IPS DF 4.7 (cell line): ENCODE results near the gene LAMP2.
"Not testable (repeated sequence)": the region's sequence is repeated elsewhere in the genome, so short reads cannot be mapped to it uniquely, and the experiment has no call there.

Experiments used
- DNase-seq: peaks from one replicate; pipeline ENCODE4 v3.0.0-alpha.2; 2013; ENCODE audit warnings: low spot score; ENCODE audit errors: extremely low read depth

LAMP2 gene

DNA sequence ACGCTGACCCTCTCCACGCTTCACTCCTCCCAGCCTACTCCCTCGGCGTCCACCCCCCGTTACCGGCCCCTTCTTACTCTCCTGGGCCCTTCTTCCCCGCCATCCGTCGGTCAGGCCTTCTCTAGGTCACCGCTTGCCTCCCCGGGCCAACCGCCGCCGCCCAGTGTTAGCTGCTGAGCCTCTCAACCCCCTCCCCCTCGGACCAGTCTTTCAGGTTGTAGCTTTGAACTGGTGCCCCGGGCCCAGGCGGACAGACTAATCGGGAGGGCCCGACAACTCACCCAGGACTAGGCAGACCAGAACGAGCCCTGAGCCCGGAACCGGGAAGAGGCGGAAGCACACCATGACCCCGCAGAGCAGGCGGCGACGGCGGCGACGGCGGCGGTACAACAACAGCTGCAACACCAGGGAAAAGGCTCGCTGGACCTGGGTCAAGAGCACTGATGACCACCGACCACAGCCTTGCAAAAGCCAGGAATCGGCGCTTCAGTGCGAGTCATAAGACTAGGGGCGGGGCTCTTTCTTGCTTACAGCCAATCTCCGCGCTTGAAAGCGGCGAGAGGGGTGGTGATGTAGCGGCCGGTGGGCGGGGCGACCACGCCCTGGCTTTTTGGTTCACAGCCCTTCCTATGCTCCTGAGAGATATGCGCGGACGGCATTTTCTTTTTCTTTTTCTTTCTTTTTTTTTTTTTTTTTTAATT lies at the start of gene LAMP2:
TSS of gene LAMP2 (minus strand) at position 472 of the 701 bp plus-strand sequence. CDS start at position 345, 127 bp downstream.
- no peak for DNase-seq

DNA sequence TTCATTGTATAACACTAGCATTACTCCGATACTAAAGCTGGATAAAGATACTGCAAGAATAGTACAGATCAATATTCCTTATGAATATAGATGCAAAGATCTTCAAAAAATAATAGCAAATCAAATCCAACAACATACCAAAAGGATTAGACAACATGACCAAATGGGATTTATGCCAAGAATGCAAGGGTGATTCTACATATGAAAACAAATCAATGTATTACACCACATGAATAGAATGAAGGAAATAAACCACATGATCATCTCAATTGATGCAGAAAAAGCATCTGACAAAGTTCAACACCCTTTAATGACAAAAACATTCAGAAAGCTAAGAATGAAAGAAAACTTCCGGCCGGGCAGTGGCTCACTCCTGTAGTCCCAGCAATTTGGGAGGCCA lies 48.8 kb upstream of the LAMP2 start:
- DNase-seq, result no peak

DNA sequence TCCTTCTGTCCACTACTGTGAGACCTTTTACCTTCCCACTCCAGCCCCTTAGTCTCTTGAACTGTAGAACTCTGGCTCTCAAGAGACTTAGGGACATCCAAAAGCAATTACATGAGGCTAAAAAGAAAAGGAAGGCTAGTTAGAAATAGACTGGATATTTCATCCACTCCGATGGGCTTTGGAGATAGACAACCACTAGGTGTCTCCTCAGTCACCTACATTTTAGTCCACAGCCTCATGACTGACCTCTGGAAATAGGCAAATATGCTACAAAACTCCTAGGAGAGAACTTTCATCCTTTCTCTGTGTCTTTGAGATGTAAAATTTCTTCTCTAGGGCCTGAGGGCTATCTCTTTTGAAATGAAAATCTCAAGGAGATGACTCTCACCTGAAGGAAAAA lies 45.1 kb upstream of the LAMP2 start:
- peak; percentile 9 for DNase-seq

DNA sequence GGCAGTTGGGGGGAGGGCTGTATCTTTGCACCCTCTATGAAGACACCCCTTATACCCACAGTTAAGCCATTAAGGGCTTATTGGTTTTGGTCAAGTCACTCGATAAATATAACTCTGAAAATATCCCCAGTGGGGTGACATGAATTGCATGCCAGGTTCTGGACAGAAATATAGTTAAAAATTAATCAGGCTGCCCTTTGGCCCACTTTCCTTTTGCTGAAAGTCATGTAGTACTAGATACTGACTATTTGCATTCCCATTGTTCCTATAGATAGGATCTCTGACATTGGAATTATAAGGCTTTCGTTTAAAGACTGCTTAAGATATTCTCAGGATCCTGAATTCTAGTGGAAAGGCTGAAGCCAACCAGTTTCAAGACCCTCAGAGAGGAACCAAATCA lies 43.5 kb upstream of the LAMP2 start:
- DNase-seq, result no peak

DNA sequence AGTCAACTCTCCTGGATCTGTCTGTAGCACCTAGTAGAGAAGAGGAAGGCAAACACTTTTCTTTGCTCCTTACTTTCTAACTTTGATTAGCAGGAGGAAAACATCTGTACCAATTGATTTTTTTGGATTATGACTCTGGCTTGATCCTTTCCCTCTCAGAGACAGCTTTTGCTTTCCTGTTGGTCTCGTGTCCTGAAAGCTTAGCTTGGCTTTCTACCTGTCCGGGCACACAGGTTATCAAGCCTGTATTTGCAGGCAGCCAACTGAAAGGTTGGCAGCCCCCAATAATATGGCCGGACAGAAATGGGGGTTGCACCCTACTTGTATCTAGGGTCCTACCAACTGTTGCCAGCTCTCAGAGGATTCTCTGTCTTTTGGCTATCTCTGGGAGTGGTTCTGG lies 43.1 kb upstream of the LAMP2 start:
- DNase-seq, result no peak

DNA sequence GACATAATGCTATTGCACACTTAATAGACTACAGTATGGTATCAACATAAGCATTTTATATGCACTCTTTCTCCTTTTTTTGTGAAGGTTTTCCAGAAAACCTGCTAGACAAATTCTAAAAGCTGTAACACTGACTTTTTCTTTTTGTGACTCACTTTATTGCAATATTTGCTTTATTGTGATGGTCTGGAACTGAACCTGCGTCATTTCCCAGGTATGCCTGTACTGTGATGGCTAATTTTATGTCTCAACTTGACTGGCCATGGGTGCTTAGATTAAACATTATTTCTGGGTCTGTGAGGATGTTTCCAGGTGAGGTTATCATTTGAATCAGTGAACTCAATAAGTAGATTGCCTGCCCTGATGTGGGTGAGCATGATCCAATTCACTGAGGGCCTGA lies 35.5 kb upstream of the LAMP2 start:
- no peak for DNase-seq

DNA sequence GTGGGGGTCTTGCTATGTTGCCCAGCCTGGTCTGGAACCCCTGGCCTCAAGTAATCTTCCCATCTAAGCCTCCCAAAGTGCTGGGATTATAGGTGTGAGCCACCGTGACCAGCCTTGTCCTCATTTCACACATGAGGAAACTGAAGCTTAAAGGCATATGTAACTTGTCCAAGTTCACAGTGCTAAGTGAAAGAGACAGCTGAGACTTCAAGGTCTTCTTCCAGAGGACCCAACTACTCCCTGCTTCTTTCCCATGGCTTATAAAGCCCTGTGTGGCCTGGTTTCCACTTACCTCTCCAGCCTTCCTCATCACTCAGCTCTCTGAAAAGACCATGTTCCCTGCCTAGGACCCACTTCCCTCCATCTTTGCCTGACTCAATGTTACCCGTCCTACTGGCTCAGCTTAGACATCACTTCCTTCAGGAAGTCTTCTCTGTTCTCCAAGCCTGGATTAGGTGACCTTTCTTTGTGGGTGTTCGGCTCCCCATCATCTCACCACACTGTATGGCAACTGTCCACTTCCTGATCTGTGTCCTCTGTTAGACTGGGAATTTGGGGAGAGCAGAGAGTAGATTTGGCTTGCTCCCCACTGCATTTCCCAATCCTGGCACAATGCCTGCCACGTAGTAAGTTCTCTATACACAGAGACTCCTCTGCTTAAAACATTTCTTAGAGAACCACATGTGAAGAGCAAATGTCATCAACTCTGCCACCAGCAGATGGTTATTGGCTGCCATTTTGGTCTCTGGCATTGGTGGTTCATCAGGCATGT lies 30.4 kb upstream of the LAMP2 start:
- DNase-seq, result no peak

DNA sequence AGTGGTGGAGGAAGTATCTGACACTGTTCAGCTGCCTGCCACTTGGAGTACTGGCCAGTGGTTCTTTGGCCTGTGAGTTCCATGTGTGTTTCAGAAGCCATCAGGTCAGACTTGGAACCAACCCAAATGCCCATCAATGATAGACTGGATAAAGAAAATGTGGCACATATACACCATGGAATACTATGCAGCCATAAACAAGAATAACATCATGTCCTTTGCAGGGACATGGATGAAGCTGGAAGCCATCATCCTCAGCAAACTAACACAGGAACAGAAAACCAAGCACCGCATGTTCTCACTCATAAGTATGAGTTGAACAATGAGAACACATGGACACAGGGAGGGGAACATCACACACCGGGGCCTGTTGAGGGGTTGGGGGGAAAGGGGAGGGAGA lies 21.0 kb upstream of the LAMP2 start:
- DNase-seq, result not testable (repeated sequence)

DNA sequence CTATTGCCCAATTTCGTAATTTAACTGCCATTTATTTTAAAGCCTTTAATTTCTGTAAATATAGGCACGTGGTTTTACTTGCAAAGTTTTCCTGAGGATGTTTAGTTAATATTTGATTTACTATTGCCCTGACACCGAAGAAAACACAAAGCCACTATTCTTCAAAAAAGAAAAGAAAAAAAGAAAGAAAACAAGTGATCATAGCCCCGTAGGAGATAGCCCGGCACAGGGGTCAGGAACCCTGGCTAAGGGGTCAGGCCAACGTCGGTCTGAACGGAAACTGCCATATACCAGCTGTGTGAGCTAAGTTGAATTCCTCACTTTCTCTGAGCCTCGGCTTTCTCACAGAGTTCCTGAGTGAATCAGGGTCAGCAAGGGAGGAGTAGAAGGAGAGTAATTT lies 17.7 kb upstream of the LAMP2 start:
- DNase-seq, result no peak

DNA sequence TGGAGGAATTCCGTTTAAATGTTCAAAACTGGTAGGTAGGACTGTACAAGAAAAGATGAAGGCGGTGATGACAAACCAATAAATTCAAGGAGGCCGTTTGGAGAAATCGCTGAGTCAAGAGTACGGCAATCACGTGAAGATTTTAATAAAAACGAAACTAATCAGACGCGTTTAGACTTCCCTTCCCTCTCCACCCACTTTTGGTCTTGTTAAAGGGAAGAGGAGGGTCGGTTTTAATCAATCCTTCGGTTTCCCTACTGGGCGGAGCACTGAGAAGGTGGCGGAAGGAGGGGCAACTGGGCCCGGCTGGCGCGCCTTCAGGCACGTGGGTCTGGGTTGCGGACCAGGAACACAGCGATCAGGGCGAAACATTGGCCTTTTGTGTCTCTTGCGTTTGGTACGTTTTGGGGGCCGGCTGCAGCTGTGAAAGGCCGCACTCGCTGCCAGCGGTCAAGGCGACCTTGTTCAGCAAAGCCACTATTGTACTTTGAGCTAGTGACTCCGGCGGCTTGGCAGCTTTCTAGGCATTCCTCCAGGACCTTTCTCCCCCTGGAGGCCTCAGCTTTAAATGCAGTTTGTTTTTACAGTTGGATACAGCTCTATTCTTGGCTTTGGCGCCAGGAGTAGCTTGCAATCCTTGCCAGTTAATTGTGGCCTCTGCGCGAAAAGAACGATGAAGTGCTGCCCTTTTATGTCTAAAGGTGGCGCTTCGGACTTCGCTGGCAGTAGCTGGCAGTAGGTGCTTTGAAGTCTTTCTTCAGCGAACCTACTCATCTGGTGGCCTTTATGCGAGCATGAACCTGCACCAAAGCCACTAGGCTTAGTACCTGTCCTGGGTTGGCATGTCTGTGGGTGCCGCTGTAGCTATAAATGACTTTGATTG lies 16.8 kb upstream of the LAMP2 start:
- DNase-seq, result peak; percentile 30

DNA sequence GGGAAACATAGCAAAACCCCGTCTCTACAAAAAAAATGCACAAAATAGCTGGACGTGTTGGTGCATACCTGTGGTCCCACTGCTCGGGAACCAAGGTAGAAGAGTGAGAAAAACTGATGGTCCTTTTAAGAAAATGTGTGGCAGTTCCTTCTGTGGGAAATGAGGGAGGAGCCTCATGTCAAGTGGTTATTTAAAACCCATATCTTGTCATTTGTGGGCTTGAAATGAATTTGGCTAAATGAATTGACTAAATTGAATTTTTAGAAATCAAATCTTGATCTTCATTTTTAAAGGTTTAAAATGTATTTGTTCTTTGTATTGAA lies 16.2 kb upstream of the LAMP2 start:
- DNase-seq, result no peak

DNA sequence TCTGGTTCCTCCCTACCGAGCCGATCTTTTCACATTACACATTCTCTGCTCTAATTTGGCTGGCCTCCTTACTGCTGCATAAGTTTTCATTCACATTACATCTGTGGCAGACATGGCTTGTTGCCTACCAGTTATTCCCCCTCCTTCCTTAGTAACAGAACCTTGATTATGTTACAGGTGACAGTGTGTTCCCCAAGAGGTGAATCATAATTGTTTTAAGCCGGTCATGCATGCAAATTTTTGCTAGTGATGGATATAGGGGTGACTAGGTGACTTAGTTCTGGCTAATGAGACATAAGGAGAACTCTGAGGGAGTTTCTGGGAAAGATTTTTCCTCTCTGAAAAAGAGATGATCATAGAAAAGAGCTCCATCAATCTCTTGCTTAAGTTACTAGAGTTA lies 8.4 kb upstream of the LAMP2 start:
- no peak for DNase-seq

DNA sequence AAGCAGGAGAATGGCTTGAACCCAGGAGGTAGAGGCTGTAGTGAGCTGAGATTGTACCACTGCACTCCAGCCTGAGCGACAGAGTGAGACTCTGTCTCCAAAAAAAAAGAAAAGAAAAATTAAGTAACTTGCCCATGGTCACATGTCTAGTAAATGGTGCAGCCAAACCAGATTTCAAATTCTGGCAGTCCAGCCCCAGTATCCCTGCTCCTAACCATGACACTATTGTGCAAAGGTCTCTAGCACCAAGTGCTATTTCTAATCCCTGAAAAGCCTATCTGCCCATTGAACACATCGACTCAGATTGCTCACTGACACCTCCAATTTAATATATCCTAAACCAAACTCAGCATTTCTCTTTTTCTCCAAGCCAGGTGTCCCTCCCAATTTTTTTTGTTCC lies 7.6 kb upstream of the LAMP2 start:
- DNase-seq, result no peak

DNA sequence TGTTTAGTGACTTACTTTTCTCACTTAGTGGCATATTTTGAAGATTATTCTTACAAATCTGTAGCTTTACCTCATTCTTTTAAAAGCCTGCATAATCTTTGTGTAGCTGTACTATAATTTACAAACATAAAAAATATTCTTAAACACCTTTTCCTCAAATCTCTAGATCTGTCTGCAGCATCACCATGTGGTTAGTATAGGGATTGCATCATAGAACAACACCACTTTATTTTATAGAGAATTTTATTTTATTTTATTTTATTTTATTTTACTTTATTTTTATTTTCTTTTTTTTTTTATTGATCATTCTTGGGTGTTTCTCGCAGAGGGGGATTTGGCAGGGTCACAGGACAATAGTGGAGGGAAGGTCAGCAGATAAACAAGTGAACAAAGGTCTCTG lies 6.4 kb upstream of the LAMP2 start:
- DNase-seq, result not testable (repeated sequence)

DNA sequence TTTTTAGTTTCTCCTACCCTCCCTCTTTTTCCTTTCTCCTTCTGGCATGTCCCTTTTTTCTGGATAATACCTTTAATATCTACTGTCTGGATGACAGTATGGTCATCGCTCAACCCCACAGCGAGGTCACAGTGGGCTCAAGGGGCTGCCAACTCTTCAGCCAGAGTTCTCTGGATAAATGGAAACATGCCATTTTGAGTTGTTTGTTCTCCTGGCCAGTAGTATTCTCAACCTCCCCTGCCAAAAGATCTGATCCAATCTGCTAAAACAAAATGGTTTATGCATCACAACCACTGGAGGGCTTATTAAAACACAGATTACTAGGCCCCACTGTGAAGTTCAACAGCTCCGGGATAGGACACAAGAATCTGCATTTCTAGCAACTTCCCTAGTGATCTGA lies 5.0 kb upstream of the LAMP2 start:
- no peak for DNase-seq

DNA sequence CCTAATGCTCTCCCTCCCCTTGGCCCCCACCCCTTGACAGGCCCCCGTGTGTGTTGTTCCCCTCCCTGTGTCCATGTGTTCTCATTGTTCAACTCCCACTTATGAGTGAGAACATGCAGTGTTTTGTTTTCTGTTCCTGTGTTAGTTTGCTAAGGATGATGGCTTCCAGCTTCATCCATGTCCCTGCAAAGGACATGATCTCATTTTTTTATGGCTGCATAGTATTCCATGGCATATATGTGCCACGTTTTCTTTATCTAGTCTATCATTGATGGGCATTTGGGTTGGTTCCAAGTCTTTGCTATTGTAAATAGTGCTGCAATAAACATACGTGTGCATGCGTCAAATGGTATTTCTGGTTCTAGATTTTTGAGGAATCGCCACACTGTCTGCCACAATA lies 561 bp upstream of the LAMP2 start:
- not testable (repeated sequence) for DNase-seq

DNA sequence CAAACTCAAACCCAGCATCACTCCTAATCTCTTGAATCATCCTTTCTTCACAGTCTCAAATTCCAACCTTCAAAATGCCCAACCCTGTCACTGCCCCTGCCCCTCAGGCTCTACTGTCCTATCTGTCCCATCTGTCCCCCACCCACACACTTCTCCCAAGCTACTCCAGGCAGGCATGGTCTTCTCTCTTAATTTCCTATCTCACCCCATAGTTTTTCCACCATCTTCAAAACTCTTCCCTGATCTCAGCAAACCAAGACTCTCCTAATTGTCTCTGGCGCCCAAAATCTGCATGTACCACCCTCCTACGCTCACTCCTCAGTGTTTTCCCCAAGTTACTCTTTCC lies 644 bp downstream of the LAMP2 start:
- no peak for DNase-seq

DNA sequence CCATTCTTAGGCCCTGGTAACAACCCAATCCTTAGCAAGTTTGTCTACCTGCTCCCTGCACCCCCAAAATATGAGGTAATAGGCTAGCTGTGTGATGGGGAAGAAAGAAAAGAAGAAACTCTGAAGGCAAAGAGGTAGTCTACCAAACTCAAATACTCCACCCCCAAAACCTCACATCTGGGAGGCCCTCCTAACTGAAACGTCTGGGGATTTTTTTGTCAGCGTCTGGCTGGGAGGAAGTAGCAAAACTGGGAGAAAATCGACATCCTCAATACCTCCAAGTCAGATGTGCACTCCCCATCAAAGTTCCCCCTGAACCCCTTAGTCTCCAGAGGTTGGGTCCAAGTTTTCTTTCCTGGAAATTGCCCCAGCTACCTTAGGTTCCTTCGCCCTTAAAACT lies 1.0 kb downstream of the LAMP2 start:
- DNase-seq, result no peak

DNA sequence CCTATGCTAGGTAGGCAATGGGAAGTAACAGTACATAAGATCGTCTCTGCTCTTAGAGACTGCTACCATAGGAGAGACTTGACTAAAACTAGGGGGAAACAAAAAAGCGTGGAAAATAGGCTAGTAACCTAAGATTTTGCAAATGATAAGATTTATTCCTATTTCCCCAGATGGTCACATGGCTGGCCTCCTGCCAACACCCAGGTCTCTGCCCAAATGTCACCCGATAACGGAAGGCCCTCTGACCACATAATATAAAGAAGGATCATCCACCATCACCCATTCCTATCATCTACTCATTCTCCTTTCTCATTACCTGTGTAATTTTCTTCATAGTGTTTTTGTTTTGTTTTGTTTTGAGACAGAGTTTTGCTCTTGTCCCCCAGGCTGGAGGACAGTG lies 4.7 kb downstream of the LAMP2 start:
- DNase-seq, result no peak

DNA sequence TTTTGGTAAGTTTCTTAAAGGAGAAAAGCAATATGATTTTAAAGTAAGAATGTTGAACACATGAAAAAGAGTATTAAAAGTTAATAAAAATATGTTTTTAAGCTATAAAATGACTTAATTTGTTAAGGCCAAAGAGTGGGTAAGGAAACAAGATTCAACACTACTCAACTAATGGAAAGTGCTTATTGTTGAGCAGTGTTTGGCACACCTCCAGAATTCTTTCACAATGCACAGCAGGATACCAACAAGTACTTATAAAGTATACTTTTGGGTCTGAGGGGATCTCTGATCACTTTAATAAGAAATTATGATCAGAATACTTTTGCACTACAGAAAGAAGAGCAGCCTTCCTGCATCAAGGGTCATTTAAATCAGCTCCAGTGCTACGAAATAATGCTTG lies 5.9 kb downstream of the LAMP2 start:
- DNase-seq, result no peak

DNA sequence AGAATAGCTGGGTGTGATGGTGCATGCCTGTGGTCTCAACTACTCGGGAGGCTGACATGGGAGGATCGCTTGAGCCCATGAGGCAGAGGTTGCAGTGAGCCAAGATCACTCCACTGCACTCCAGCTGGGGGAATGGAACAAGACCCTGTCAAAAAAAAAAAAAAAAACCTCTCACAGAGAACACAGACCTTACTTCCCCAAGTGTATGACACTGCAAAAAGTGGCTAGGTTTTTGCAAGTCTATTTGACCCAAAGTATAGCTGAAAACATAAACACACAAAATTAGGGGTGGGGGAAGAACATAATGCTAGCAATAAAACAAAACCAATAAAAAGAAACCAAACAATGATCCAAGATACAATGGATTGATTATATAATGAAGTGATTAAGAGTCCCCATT lies 6.7 kb downstream of the LAMP2 start:
- no peak for DNase-seq

DNA sequence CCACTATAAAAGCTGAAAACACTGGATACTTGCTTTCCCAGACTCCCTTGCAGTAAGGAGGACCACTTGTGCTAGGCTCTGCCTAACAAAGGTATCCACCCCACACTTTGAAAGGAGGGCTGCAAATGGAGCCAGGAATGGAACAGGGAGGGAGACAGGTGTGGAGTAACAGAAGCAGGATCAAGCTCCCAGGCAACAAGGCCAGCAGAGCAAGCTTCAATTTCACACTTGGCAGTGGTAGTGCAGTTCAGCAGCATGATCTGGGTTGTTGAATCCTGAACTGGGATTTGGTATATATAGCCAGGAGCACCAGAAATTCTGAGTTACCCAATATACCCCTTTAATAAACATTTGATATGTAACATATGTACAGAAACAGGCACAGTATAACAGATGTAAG lies 9.8 kb downstream of the LAMP2 start:
- no peak for DNase-seq
